ENCODE data around the gene PLCXD3.

Gene PLCXD3

DNA sequence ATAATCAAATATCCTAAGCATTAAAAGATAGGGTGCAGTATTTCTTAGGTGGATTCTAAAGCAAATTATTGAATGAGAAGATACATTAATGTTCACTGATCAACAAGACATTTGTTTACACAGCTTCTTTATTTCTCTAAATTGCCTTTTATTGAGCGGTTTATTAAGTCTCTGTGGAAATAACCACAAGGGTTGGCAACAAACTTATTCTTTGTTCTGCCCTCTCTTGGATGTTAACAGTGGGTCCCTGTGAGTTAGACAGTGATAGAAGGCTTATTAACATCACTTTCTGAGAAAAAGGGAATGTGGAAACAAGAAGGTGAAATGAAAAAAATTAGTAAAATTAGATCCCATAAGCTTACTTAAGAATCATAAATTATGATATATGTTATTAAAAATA, 214.3 kb downstream of the PLCXD3 start (continued):
- TF ChIP-seq, protein P1, sequence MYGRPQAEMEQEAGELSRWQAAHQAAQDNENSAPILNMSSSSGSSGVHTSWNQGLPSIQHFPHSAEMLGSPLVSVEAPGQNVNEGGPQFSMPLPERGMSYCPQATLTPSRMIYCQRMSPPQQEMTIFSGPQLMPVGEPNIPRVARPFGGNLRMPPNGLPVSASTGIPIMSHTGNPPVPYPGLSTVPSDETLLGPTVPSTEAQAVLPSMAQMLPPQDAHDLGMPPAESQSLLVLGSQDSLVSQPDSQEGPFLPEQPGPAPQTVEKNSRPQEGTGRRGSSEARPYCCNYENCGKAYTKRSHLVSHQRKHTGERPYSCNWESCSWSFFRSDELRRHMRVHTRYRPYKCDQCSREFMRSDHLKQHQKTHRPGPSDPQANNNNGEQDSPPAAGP (tag by site-specific recombination; IDR thresholded peaks at IDR 0.05): no peak
- TF ChIP-seq ZNF140 (tag by site-specific recombination; IDR thresholded peaks at IDR 0.05): no peak
- TF ChIP-seq, protein P2, sequence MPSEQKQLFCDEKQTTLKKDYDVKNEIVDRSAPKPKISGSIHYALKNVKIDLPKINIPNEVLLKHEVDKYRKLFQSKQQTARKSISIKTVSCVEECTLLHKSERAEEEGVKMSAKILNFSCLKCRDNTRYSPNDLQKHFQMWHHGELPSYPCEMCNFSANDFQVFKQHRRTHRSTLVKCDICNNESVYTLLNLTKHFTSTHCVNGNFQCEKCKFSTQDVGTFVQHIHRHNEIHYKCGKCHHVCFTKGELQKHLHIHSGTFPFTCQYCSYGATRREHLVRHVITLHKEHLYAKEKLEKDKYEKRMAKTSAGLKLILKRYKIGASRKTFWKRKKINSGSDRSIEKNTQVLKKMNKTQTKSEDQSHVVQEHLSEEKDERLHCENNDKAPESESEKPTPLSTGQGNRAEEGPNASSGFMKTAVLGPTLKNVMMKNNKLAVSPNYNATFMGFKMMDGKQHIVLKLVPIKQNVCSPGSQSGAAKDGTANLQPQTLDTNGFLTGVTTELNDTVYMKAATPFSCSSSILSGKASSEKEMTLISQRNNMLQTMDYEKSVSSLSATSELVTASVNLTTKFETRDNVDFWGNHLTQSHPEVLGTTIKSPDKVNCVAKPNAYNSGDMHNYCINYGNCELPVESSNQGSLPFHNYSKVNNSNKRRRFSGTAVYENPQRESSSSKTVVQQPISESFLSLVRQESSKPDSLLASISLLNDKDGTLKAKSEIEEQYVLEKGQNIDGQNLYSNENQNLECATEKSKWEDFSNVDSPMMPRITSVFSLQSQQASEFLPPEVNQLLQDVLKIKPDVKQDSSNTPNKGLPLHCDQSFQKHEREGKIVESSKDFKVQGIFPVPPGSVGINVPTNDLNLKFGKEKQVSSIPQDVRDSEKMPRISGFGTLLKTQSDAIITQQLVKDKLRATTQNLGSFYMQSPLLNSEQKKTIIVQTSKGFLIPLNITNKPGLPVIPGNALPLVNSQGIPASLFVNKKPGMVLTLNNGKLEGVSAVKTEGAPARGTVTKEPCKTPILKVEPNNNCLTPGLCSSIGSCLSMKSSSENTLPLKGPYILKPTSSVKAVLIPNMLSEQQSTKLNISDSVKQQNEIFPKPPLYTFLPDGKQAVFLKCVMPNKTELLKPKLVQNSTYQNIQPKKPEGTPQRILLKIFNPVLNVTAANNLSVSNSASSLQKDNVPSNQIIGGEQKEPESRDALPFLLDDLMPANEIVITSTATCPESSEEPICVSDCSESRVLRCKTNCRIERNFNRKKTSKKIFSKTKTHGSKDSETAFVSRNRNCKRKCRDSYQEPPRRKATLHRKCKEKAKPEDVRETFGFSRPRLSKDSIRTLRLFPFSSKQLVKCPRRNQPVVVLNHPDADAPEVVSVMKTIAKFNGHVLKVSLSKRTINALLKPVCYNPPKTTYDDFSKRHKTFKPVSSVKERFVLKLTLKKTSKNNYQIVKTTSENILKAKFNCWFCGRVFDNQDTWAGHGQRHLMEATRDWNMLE (tag by site-specific recombination; conservative IDR thresholded peaks at IDR 0.05; ENCODE audit: low read depth): no peak
- no peak for TF ChIP-seq ZNF610 (tag by site-specific recombination; IDR thresholded peaks at IDR 0.05; ENCODE audit: borderline replicate concordance)
- no peak for TF ChIP-seq ZNF571 (tag by site-specific recombination; IDR thresholded peaks at IDR 0.05)
- no peak for TF ChIP-seq ZBTB48 (tag by site-specific recombination; IDR thresholded peaks at IDR 0.05)
- TF ChIP-seq, protein P3, sequence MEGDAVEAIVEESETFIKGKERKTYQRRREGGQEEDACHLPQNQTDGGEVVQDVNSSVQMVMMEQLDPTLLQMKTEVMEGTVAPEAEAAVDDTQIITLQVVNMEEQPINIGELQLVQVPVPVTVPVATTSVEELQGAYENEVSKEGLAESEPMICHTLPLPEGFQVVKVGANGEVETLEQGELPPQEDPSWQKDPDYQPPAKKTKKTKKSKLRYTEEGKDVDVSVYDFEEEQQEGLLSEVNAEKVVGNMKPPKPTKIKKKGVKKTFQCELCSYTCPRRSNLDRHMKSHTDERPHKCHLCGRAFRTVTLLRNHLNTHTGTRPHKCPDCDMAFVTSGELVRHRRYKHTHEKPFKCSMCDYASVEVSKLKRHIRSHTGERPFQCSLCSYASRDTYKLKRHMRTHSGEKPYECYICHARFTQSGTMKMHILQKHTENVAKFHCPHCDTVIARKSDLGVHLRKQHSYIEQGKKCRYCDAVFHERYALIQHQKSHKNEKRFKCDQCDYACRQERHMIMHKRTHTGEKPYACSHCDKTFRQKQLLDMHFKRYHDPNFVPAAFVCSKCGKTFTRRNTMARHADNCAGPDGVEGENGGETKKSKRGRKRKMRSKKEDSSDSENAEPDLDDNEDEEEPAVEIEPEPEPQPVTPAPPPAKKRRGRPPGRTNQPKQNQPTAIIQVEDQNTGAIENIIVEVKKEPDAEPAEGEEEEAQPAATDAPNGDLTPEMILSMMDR (tag by site-specific recombination; IDR thresholded peaks at IDR 0.05): no peak

DNA sequence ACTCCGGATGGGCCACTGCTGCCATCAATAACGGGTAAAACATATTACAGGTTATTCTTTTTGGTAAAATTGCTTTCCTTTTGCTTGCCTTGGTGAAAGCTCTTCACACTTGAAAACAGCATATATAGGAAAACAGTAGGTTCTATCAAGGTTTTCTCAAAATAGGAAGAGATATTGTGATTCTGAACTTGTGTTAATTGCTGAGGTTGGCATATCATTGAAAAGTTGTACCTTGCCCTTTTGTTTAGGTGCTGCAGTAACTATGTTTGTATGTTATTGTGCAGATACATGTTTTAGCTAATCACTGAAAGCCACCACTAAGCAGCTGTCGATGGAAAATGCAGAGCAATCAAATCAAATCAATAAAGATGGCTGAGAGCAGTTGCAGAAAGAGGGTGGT, 219.1 kb downstream of the PLCXD3 start:
- no peaks in the 10 kb centered on the region; the same call in 1 of the 2 replicates for H3K9me3 ChIP-seq (ENCODE audit: control insufficient read depth, insufficient read depth, low read depth, low read length)
- no peaks in the 10 kb centered on the region for H3K36me3 ChIP-seq (ENCODE audit: control insufficient read depth in 2 of 2, insufficient read depth in 1 of 2, low read length in 2 of 2)
- ChIA-PET CTCF (no interaction called here), POLR2A (no interaction called here)
- no peak overlapping the region for H3K27ac ChIP-seq (ENCODE audit: extremely low read depth, low read depth, low read length)
- H3K4me3 ChIP-seq (ENCODE audit: low read depth, low read length): no peak overlapping the region
- H3K4me1 ChIP-seq (ENCODE audit: control insufficient read depth, insufficient read depth, low read length): no peaks in the 10 kb centered on the region
- TF ChIP-seq, protein P4, sequence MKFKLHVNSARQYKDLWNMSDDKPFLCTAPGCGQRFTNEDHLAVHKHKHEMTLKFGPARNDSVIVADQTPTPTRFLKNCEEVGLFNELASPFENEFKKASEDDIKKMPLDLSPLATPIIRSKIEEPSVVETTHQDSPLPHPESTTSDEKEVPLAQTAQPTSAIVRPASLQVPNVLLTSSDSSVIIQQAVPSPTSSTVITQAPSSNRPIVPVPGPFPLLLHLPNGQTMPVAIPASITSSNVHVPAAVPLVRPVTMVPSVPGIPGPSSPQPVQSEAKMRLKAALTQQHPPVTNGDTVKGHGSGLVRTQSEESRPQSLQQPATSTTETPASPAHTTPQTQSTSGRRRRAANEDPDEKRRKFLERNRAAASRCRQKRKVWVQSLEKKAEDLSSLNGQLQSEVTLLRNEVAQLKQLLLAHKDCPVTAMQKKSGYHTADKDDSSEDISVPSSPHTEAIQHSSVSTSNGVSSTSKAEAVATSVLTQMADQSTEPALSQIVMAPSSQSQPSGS (tag by site-specific recombination; IDR thresholded peaks at IDR 0.05; ENCODE audit: low read depth): no peak
- TF ChIP-seq ZNF350 (tag by site-specific recombination; IDR thresholded peaks at IDR 0.05): no peak
- no peak for TF ChIP-seq ZNF423 (tag by site-specific recombination; IDR thresholded peaks at IDR 0.05)
- no peak for TF ChIP-seq ZNF837 (tag by site-specific recombination; IDR thresholded peaks at IDR 0.05)
- no peak for TF ChIP-seq ZNF16 (tag by site-specific recombination; IDR thresholded peaks at IDR 0.05; ENCODE audit: low read depth)
- no peak for TF ChIP-seq ZNF274 (IDR thresholded peaks at IDR 0.05; ENCODE audit: low read length)
- TF ChIP-seq ZNF274 (tag by site-specific recombination; IDR thresholded peaks at IDR 0.05; ENCODE audit: borderline replicate concordance): no peak
- no peak for TF ChIP-seq IKZF3 (tag by site-specific recombination; IDR thresholded peaks at IDR 0.05)

DNA sequence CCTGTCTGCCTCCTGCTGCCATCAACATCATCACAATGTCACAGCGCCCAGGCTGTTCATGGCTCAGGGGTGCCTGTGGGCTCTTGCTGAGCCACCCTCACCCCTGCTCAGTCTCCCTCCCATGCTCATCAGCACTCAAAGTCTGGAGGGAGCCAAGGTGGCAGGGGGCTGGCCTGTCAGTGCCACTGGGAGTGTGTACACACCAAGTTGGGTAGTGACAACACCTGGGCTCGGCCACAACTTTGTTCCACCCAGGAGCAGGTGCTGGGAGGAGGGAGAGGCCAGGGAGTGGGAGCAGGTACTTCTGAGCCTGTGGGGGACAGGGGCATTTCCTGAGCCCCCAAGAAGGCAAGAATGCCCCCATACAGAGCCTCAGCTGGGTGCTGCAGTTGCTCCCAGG, 219.6 kb downstream of the PLCXD3 start:
- H3K4me1 ChIP-seq (ENCODE audit: control insufficient read depth, insufficient read depth, low read length): no peaks in the 10 kb centered on the region
- no peaks in the 10 kb centered on the region; the same call in 1 of the 2 replicates for H3K9me3 ChIP-seq (ENCODE audit: control insufficient read depth, insufficient read depth, low read depth, low read length)
- CTCF ChIA-PET: no interaction called here
- H3K4me3 ChIP-seq (ENCODE audit: low read depth, low read length): no peak overlapping the region
- H3K36me3 ChIP-seq (ENCODE audit: control insufficient read depth in 2 of 2, insufficient read depth in 1 of 2, low read length in 2 of 2): no peaks in the 10 kb centered on the region
- H3K27ac ChIP-seq (ENCODE audit: extremely low read depth, low read depth, low read length): no peak overlapping the region
- POLR2A ChIA-PET: no interaction called here
- TF ChIP-seq, protein P5, sequence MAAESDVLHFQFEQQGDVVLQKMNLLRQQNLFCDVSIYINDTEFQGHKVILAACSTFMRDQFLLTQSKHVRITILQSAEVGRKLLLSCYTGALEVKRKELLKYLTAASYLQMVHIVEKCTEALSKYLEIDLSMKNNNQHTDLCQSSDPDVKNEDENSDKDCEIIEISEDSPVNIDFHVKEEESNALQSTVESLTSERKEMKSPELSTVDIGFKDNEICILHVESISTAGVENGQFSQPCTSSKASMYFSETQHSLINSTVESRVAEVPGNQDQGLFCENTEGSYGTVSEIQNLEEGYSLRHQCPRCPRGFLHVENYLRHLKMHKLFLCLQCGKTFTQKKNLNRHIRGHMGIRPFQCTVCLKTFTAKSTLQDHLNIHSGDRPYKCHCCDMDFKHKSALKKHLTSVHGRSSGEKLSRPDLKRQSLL (tag by site-specific recombination; IDR thresholded peaks at IDR 0.05): no peak
- TF ChIP-seq ZNF677 (tag by site-specific recombination; IDR thresholded peaks at IDR 0.05) (no peak), ZNF248 (tag by site-specific recombination; IDR thresholded peaks at IDR 0.05) (no peak), ZNF558 (tag by site-specific recombination; IDR thresholded peaks at IDR 0.05) (no peak)
- TF ChIP-seq, protein P6, sequence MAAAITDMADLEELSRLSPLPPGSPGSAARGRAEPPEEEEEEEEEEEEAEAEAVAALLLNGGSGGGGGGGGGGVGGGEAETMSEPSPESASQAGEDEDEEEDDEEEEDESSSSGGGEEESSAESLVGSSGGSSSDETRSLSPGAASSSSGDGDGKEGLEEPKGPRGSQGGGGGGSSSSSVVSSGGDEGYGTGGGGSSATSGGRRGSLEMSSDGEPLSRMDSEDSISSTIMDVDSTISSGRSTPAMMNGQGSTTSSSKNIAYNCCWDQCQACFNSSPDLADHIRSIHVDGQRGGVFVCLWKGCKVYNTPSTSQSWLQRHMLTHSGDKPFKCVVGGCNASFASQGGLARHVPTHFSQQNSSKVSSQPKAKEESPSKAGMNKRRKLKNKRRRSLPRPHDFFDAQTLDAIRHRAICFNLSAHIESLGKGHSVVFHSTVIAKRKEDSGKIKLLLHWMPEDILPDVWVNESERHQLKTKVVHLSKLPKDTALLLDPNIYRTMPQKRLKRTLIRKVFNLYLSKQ (tag by site-specific recombination; IDR thresholded peaks at IDR 0.05; ENCODE audit: borderline replicate concordance): no peak
- TF ChIP-seq, protein P7, sequence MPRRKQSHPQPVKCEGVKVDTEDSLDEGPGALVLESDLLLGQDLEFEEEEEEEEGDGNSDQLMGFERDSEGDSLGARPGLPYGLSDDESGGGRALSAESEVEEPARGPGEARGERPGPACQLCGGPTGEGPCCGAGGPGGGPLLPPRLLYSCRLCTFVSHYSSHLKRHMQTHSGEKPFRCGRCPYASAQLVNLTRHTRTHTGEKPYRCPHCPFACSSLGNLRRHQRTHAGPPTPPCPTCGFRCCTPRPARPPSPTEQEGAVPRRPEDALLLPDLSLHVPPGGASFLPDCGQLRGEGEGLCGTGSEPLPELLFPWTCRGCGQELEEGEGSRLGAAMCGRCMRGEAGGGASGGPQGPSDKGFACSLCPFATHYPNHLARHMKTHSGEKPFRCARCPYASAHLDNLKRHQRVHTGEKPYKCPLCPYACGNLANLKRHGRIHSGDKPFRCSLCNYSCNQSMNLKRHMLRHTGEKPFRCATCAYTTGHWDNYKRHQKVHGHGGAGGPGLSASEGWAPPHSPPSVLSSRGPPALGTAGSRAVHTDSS (tag by site-specific recombination; IDR thresholded peaks at IDR 0.05): no peak

All from HEK293 (cell line).